NCI-H446 (cell line): ENCODE results near the gene CASKIN2.

ENCODE experiments used
- DNase-seq, 2 experiments: peaks; one replicate each; lab custom pipeline; 2025; lab: John Stamatoyannopoulos, UW

Gene CASKIN2

GRCh38 chr17:75549246-75550138 lies 34.2 kb upstream of the CASKIN2 start:
- no peak for DNase-seq

- DNase-seq = no peak
These were observed 33.5 kb upstream of the CASKIN2 start for GRCh38 chr17:75548813-75549212.

GRCh38 chr17:75547091-75547490 lies 31.8 kb upstream of the CASKIN2 start:
- DNase-seq = no peak

- no peak for DNase-seq
These were observed 30.8 kb upstream of the CASKIN2 start for GRCh38 chr17:75546181-75546580.

- no peak for DNase-seq
These were observed 28.9 kb upstream of the CASKIN2 start for GRCh38 chr17:75544250-75544649.

DNA sequence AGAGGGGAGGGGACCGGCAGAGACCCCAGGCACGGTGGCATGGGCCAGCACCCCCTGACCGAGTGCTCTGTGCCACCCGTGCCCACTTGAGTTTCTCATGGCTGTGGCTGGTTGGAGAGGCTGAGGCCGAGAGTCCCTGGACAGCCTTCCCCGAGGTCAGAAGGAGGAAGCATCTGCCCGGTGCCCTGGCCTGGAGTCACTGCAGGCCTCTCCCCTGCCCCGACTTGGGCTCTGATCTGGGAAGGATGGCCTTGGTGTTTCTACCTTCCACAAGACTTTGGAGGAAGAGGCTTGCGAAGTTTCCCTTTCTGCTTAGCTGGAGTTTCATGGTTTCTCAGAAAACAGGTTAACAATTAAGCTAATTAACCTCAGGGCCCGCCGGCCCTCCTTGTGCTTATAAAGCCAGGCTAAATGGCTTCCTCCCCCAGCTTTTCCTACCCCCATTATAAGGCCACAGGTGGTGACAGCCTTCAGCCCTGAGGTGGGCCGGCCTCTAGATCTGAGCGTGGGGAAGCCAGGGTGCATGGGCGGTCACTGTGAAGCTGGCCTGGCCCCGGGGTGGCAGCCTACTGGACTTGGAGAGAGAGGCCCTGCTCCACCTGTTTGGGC lies 27.5 kb upstream of the CASKIN2 start:
- no peak for DNase-seq

DNA sequence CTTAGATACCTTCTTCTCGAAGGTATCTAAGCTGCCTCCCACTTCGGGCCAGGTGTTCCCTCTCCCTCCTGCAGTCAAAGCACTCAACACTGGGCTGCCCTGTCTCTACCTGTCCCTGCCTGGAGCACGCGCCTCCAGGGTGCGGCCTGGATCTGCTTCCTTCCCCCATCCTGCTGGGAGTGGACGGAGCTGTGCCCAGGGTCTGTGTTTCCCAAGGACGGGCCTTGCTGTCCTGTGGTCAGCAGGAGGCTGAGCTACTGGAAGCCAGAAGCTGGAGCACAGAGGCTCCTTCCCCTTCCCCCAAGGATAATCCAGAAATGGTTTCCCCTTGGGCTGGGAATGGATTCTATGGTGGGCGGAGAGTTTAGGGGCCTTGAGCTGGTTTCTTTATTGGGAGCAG lies 26.9 kb upstream of the CASKIN2 start:
- no peak for DNase-seq

- DNase-seq = no peak
These were observed 25.7 kb upstream of the CASKIN2 start for GRCh38 chr17:75540923-75541503.

DNA sequence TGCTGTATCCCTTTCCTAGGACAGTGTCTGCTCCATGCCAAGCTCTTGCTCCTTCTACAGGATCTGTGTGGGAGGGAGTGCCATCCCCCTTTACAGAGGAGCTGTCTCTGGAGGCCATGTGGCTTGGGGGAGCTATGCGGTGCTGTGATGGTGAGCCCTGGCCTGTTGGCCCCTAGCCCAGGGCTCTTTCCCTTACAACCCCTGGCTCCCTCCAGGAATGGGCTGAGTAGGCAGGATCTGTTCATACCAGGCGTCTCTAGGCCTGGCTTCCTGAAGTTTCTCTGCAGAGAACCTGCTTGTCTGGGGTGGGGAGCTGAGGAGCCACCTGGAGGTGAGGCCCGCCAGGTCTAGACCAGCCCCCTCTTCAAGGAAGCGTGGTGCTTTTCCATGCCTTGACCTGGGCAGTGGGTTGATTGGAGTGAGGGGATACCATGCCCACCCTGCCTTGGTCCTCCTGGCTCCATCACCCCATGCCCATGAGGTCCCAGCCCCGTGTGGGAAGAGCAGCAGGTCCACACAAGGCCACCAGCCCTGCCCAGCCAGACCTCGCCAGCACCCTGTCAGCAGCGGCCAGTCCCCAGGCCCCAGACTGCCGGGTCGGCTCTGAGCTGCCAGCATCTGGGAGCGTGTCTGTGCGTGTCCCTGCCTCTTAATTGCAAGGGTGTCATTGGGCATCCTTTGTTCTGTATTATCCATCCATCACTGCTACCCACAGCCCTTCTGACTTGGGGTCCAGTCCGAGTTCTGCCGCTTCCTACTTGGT lies 24.8 kb upstream of the CASKIN2 start:
- DNase-seq = no peak

DNA sequence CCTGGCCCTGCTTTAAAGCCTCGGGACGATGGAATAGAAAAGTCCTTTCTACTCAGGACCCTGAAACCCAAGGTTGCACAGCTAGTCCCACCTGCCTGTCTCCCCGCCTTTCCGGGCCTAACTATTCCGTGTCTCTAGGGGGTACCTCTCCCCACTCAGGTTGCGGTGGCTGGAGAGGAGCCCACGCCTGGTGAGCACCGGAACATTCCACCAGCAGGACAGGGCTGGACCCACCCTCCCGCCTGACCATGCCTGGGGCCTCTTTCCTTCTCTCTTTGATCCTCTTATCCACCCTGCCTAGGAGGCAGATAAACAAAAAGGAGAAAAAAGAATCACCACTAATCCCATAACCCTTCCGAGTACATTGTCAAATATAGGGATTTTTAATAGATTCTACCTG lies 21.0 kb upstream of the CASKIN2 start:
- no peak for DNase-seq

DNA sequence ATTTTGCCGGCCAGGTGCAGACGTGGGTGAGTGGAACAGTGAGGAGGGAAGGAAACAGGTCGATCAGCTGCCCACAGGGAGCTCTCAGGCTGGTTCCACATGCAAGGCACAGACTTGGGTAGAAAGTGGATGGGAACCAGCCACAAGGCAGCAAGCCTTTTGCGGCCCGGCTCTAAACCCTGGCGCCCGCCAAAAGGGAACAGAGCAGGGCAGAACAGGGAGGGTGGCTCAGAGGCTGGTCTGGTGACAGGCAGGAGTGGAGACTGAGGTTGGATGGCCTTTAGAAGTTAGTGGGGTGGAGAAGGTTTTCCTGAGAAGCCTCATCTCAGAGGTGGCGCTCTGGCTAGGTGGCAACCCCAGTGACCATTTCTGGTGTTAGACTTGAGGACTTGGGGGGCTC lies 20.5 kb upstream of the CASKIN2 start:
- DNase-seq = no peak

DNA sequence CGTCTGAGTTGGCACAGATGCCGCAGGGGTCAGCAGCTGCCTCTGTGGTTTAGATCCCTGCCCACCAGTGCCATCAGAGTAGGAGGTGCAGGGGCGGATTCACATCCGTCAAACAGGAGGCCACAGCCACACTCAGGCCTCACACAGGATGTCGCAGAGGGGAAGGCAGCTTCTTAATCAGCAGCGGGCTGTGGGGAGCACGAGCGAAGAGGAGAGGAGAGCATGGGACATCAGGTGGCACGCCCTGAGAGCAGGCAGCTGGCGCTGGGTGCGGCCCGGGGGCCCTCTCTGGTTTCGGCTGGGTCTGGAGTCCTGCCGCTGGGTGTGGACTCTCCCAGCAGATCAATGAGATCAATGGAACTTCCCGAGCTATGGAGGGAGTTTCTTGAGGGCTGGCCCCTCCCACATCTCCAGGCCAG lies 19.8 kb upstream of the CASKIN2 start:
- DNase-seq = no peak

DNA sequence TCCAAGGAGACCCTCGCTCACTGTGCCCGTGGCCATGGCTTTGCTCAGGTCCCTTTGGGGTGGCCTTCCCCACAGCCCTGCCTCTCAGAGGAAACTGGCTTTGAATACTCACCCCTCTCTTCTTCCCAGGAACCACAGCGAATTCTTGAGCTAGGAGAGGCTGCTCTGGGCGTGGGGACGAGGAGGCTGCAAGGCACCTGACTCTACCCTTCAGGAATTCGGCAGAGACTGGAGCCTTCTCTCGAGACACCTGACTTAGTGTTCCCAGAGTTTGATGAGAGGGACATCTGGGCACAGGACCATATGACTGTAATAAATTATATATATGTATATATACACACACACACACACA lies 16.4 kb upstream of the CASKIN2 start:
- DNase-seq = no peak

DNA sequence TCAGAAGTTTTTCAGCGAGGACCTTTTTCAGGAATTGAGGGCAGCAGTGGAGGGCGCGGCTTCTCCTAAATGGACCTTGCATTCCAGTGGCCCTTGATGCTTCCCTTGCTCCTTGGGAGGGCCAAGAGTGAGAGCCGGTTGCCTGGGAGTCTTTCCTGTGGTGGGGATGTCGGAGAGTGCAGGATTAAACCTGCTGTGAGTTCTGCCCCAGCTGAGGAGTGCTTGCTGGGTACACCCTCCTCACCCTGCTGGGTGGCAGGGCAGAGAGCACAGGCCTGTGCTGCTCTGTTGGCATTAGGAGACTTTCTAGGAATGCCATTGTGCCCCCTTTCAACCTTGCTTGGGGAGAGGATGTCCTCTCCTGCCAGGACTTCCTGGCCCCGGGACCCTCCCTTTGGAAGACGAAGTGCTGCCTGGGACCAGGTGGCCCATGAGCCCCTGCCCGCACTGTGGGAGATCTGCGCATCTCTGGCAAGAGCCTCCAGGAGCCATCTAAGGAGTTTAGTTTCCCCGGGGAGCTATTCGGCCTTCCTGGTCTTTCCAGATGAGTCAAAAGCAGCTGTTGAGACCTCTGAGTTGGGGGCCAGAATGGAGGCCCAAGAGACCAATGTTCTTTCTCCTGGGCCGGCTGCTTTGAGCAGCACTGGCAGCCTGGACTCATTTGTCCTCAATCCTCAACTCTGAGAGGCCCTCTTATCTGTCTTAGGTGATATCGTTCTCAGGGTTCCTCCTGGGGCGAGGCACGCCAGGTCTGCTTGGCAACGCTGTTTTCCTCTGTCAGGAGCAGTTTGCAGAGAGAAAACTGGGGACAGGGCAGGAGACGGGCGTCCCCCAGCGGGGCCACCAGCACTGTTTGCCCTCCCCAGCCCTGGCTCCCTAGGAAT lies 15.7 kb upstream of the CASKIN2 start:
- no peak for DNase-seq

- DNase-seq = no peak
These were observed 11.4 kb upstream of the CASKIN2 start for GRCh38 chr17:75526555-75527270.

DNA sequence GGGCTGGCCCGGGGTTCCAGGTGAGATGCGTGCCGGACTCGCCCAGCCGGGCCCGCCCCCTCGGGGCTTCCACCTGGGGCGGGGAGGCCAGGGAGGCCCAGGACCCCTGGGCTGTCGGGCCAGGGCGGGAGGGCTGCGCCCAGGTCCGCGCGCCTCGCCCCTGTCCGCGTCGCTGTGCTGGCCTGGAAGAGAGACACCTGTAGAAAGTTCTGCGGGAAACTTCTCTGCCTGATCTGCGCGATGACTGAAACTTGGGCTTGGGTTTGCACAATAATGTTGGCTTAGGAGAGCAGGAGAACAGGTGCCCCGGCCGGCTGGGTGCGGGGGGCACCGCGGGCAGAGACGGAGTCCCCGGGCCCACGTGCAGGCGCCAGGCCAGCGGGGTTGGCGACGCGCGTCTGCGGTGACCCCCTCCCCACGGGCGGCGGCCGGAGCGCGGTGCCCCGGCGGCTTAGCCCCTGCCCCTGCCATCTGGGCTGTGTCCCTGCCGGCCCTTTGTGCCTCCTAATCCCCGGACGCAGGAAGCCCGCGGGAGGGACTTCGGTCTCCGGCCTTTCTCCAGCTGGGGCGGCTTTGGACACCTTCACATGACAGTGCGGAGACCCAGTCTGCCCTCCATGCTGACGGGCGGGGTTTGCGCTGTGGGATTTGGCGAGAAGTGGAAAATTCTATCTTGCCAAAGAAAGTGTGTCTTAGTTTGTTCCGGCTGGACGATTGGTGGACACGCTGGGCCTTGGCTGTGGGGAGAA lies 10.6 kb upstream of the CASKIN2 start:
- no peak for DNase-seq

DNA sequence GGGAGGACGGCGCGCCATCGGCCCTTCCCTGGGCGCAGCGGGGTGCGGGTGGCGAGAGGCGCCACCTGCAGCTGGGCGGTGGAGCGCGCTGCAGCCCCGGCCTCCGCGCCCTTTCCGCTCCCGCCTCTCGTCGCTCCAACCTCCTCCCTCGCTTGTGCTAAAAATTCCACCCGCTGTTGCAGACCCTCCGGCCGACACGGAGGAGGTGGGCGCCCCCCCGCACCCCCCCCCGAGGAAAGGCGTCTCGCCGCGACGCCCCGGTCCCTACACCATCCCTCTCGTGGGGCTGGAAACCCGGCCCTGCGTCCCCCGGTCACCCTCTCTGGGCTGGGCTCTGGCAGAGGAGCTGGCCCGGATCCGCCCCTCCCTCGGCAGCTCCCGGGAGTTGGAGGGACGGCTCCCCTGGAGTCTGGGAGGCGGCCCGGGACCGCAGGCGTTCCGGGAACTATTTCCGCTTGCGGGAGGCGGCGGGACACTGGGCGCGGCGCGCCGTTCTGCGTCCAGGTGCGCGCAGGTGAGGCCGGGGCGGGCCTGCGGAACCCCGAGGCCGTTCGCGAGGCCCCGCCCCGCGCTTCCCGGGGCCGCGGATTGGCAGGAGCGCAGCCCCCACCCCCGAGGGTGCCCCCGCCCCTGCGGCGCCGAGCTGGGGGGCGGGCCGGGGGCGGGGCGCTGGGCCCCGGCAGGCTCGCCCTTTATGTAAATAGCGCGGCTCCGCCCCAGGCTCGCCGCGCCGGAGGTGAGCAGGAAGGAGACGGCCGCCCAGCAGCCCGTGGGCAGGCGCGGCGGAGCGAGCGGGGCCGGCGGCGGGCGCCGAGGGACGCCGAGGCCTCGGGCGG lies 9.9 kb upstream of the CASKIN2 start, which contains the start of gene LLGL2:
Gene LLGL2, plus strand, starts transcription at position 728 of the 836 bp plus-strand sequence. CDS start 17,730 bp downstream, outside the sequence.
- no peak for DNase-seq

GRCh38 chr17:75524269-75524969 lies 9.1 kb upstream of the CASKIN2 start:
- no peak for DNase-seq
